Measurements from ENCODE around the gene CIB2.

Gene CIB2

DNA sequence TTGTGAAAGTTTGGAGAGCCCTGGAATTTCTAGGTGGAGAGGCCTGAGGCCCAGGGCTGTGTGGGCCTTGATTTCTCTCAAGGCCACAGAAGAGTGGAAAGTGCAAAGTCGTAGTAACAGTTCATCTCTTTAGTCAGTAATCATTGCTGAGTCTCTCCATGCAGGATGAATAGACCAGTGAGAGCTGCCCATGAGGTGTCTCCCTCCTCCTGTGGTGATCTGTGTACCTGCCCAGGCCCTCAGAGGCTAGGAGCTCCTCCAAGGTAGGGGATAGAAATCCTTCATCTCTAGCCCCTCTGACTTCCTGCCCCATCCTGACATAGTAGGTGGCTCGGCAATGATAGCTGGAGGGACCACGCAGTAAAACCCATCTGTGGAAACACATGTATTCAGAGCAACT is 11.1 kb upstream of the CIB2 start:
- peaks cover 3% of the 10 kb centered on the region for H3K4me1 Mint-ChIP-seq
- no peak for DNase-seq
- no peaks in the 10 kb centered on the region for H3K9me3 Mint-ChIP-seq
- H3K4me3 Mint-ChIP-seq: no peak overlapping the region
- H3K27ac Mint-ChIP-seq: no peak overlapping the region
- peaks cover 9% of the 10 kb centered on the region for H3K27me3 Mint-ChIP-seq
- no peaks in the 10 kb centered on the region for H3K36me3 Mint-ChIP-seq
- CTCF ChIA-PET: no interaction called here

DNA sequence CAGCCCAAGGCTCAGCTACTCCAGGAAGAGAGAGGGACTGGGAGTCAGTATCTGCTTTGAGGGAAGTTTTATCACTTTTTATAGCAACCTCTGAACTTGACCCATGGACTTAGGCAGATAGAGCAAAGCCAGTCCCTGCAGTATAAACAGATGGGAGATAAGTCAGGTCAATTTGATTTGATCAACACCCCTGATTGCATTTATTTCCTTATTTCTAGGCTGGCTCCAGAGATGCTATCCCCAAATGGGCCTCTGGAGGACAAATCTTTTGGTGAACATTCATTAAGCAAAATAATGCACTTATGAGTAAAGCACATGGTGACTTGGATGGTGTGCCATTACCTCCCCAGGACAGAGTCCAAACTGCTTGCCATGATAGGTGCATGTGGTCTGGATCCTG is 9.0 kb upstream of the CIB2 start:
- no peaks in the 10 kb centered on the region for H3K9me3 Mint-ChIP-seq
- no peak overlapping the region for H3K27ac Mint-ChIP-seq
- no peak for DNase-seq
- CTCF ChIA-PET: interaction anchor here (1.0 to 2.4 kb wide), 2 partner anchors 9 to 55 kb away, joined by 3 to 11 read pairs; partner anchors contain the start of gene CIB2
- H3K36me3 Mint-ChIP-seq: no peaks in the 10 kb centered on the region
- no peak overlapping the region for H3K4me3 Mint-ChIP-seq
- peaks cover 16% of the 10 kb centered on the region for H3K27me3 Mint-ChIP-seq
- H3K4me1 Mint-ChIP-seq: no peaks in the 10 kb centered on the region

DNA sequence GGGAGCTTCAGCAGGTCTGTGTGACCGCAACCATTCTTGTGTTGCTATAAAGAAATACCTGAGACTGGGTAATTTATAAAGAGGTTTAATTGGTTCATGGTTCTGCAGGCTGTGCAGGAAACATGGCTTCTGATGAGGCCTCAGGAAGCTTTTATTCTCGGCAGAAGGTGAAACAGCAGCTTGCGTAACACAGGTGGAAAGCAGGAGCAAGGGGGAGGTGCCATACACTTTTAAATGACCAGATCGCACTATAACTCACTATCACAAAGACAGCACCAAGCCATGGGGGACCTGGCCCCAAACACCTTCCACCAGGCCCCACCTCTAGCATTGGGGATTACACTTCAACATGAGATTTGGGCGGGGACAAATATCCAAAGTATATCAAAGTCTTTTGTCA is 8.3 kb upstream of the CIB2 start:
- no peak for DNase-seq
- no peak overlapping the region for H3K27ac Mint-ChIP-seq
- CTCF ChIA-PET: interaction anchor here (1.0 to 2.4 kb wide), 5 partner anchors 8 to 101 kb away, joined by 3 to 11 read pairs (median 4); partner anchors contain the start of gene CIB2
- peaks cover 16% of the 10 kb centered on the region for H3K27me3 Mint-ChIP-seq
- H3K9me3 Mint-ChIP-seq: no peaks in the 10 kb centered on the region
- H3K36me3 Mint-ChIP-seq: no peaks in the 10 kb centered on the region
- no peaks in the 10 kb centered on the region for H3K4me1 Mint-ChIP-seq
- H3K4me3 Mint-ChIP-seq: no peak overlapping the region

- no peak overlapping the region for H3K4me3 Mint-ChIP-seq
- H3K27ac Mint-ChIP-seq: no peak overlapping the region
- H3K4me1 Mint-ChIP-seq: peaks cover 24% of the 10 kb centered on the region
- DNase-seq: no peak
- H3K27me3 Mint-ChIP-seq: peaks cover 20% of the 10 kb centered on the region
- H3K36me3 Mint-ChIP-seq: no peaks in the 10 kb centered on the region
- H3K9me3 Mint-ChIP-seq: no peaks in the 10 kb centered on the region
- CTCF ChIA-PET: interaction anchor here (2.4 kb wide), 1 partner anchor 62 kb away, joined by 12 read pairs; no protein-coding TSS in a partner anchor
These were observed 2.6 kb upstream of the CIB2 start for GRCh38 chr15:78133801-78134200.

DNA sequence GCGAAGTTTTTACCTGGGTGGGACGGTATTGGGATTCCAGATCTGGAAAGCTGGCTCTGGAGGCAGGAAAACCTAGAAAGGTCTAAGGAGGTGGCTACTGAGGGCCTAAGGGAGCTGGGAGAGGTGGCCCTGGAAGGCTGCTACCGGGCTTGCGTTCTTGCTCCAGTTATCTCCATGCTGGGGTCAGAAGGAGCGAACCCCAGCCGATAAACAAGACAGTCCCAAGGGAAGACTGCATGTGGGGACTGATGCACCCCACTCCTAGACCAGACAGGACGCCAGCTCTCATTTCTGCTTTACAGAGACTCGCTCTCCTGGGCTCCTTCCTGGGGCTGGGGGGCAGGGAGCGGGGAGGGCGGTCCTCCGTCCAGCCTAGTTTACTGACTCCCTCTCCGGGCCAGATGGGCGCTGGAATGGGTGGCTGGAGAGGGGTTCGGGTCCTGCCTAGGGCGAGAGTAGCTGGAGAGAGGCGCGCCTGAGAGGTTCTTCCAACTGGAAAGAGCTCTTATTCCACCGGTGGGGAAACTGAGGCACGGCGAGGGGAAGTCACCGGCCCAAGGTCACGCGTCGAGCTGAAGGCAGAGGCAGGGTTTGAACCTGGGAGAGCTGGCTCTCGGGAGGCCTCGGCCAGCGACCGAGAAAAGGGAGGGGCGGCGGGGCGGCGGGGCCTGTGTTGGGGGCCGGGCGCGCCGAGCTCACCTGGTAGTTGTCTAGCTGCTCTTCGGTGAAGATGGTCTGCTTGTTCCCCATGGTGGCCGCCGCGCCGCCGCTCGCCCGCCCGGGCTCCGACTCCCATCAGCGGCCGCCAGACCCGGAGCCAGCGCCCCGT is 565 bp downstream of the CIB2 start:
- no peaks in the 10 kb centered on the region for H3K9me3 Mint-ChIP-seq
- peaks cover 11% of the 10 kb centered on the region for H3K27me3 Mint-ChIP-seq
- H3K4me3 Mint-ChIP-seq: peak overlapping the region; percentile 71
- CTCF ChIA-PET: interaction anchor here (0.7 to 7.4 kb wide), 18 partner anchors 10 to 171 kb away, joined by 3 to 176 read pairs (median 3); no protein-coding TSS in a partner anchor
- H3K36me3 Mint-ChIP-seq: no peaks in the 10 kb centered on the region
- peaks cover 24% of the 10 kb centered on the region for H3K4me1 Mint-ChIP-seq
- peak overlapping the region; percentile 34 for H3K27ac Mint-ChIP-seq
- no peak for DNase-seq

GRCh38 chr15:78129751-78130287 is 1.4 kb downstream of the CIB2 start:
- peaks cover 11% of the 10 kb centered on the region for H3K27me3 Mint-ChIP-seq
- no peaks in the 10 kb centered on the region for H3K36me3 Mint-ChIP-seq
- no peaks in the 10 kb centered on the region for H3K9me3 Mint-ChIP-seq
- no peak for DNase-seq
- CTCF ChIA-PET: interaction anchor here (0.7 to 7.4 kb wide), 12 partner anchors 12 to 163 kb away, joined by 3 to 176 read pairs (median 6); no protein-coding TSS in a partner anchor
- H3K4me3 Mint-ChIP-seq: peak overlapping the region; percentile 49
- H3K27ac Mint-ChIP-seq: peak overlapping the region; percentile 3
- H3K4me1 Mint-ChIP-seq: peaks cover 24% of the 10 kb centered on the region

- H3K27ac Mint-ChIP-seq: no peak overlapping the region
- H3K9me3 Mint-ChIP-seq: no peaks in the 10 kb centered on the region
- CTCF ChIA-PET: interaction anchor here (1.0 to 7.4 kb wide), 5 partner anchors 17 to 170 kb away, joined by 3 to 176 read pairs (median 18); no protein-coding TSS in a partner anchor
- DNase-seq: no peak
- peaks cover 24% of the 10 kb centered on the region for H3K4me1 Mint-ChIP-seq
- peaks cover 14% of the 10 kb centered on the region for H3K27me3 Mint-ChIP-seq
- H3K36me3 Mint-ChIP-seq: no peaks in the 10 kb centered on the region
- no peak overlapping the region for H3K4me3 Mint-ChIP-seq
These were observed 2.0 kb downstream of the CIB2 start for GRCh38 chr15:78129077-78129750.

DNA sequence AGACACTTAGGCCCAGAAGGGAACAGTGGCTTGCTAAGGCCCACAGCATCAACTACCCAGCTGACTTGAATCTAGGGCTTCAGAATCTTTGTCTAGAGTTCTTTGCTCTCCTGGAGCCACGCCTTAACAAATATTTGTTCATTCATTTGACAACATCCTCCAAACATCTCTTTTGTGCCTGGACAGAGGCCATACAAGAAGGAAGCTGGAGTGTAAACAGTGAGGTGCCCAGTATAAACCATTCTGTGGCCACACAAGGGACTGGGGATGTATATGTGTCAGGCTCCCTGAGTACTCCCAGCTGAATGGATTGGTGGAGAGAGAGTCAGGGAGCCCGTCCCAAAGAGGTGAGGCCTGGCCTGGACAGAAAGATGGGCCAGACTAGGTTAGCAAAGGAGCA is 3.4 kb downstream of the CIB2 start:
- H3K4me1 Mint-ChIP-seq: peaks cover 18% of the 10 kb centered on the region
- no peak for DNase-seq
- H3K27me3 Mint-ChIP-seq: peaks cover 14% of the 10 kb centered on the region
- no peak overlapping the region for H3K4me3 Mint-ChIP-seq
- H3K9me3 Mint-ChIP-seq: no peaks in the 10 kb centered on the region
- H3K27ac Mint-ChIP-seq: no peak overlapping the region
- CTCF ChIA-PET: interaction anchor here (1.1 to 7.4 kb wide), 8 partner anchors 11 to 115 kb away, joined by 3 to 176 read pairs (median 4); no protein-coding TSS in a partner anchor
- H3K36me3 Mint-ChIP-seq: no peaks in the 10 kb centered on the region

- CTCF ChIA-PET: interaction anchor here (9.7 kb wide), 1 partner anchor 69 kb away, joined by 57 read pairs; no protein-coding TSS in a partner anchor
- Mint-ChIP-seq H3K9me3 (no peaks in the 10 kb centered on the region), H3K4me1 (peaks cover 2% of the 10 kb centered on the region)
These were observed 6.0 kb downstream of the CIB2 start for GRCh38 chr15:78125267-78125666.

GRCh38 chr15:78120523-78120922 is 10.7 kb downstream of the CIB2 start:
- no peak overlapping the region for H3K4me3 Mint-ChIP-seq
- CTCF ChIA-PET: interaction anchor here (0.6 to 9.7 kb wide), 6 partner anchors 10 to 161 kb away, joined by 3 to 57 read pairs (median 3); no protein-coding TSS in a partner anchor
- H3K27ac Mint-ChIP-seq: no peak overlapping the region
- H3K9me3 Mint-ChIP-seq: no peaks in the 10 kb centered on the region
- peaks cover 11% of the 10 kb centered on the region for H3K27me3 Mint-ChIP-seq
- DNase-seq: no peak
- H3K4me1 Mint-ChIP-seq: no peaks in the 10 kb centered on the region
- no peaks in the 10 kb centered on the region for H3K36me3 Mint-ChIP-seq

More at GRCh38 chr15:78125267-78125666, 6.0 kb downstream of the CIB2 start:
- no peak overlapping the region for H3K4me3 Mint-ChIP-seq
- peaks cover 15% of the 10 kb centered on the region for H3K27me3 Mint-ChIP-seq
- no peak overlapping the region for H3K27ac Mint-ChIP-seq
- no peak for DNase-seq
- H3K36me3 Mint-ChIP-seq: no peaks in the 10 kb centered on the region

- Mint-ChIP-seq H3K4me3 (no peak overlapping the region), H3K4me1 (peaks cover 17% of the 10 kb centered on the region), H3K27me3 (peaks cover 3% of the 10 kb centered on the region), H3K27ac (no peak overlapping the region), H3K9me3 (no peaks in the 10 kb centered on the region), H3K36me3 (no peaks in the 10 kb centered on the region)
- no peak for DNase-seq
- CTCF ChIA-PET: interaction anchor here (0.7 to 11.1 kb wide), 26 partner anchors 9 to 204 kb away, joined by 3 to 156 read pairs (median 5); partner anchors contain the start of gene ACSBG1
These were observed 18.7 kb downstream of the CIB2 start for GRCh38 chr15:78112551-78112950.

- Mint-ChIP-seq H3K4me1 (peaks cover 25% of the 10 kb centered on the region), H3K27ac (no peak overlapping the region), H3K27me3 (peaks cover 3% of the 10 kb centered on the region), H3K4me3 (no peak overlapping the region), H3K9me3 (no peaks in the 10 kb centered on the region), H3K36me3 (no peaks in the 10 kb centered on the region)
- CTCF ChIA-PET: interaction anchor here (0.9 to 11.1 kb wide), 19 partner anchors 13 to 203 kb away, joined by 3 to 156 read pairs (median 6); no protein-coding TSS in a partner anchor
- DNase-seq: no peak
These were observed 19.5 kb downstream of the CIB2 start for GRCh38 chr15:78111788-78112187.

- CTCF ChIA-PET: interaction anchor here (1.2 to 11.1 kb wide), 14 partner anchors 16 to 201 kb away, joined by 3 to 156 read pairs (median 10); no protein-coding TSS in a partner anchor
These were observed 20.2 kb downstream of the CIB2 start for GRCh38 chr15:78110916-78111475.

More at GRCh38 chr15:78110916-78111475, 20.2 kb downstream of the CIB2 start:
- H3K27ac Mint-ChIP-seq: no peak overlapping the region
- H3K4me1 Mint-ChIP-seq: peaks cover 33% of the 10 kb centered on the region
- H3K9me3 Mint-ChIP-seq: no peaks in the 10 kb centered on the region
- no peak for DNase-seq
- H3K27me3 Mint-ChIP-seq: peaks cover 3% of the 10 kb centered on the region
- H3K4me3 Mint-ChIP-seq: no peak overlapping the region
- H3K36me3 Mint-ChIP-seq: no peaks in the 10 kb centered on the region
